Measurements from ENCODE around the gene BOD1L1. TPM values are rescaled to one million over a fixed set of nuclear protein-coding genes. Genes with fewer than 3 reads are reported as not detected.
"Not testable (repeated sequence)": the region's sequence is repeated elsewhere in the genome, so short reads cannot be mapped to it uniquely, and the experiment has no call there.

BOD1L1 gene
- polyA plus RNA-seq, 2 donors, result 8.0 to 9.0 TPM

GRCh38 chr4:13570916-13571315, 56.6 kb downstream of the BOD1L1 start:
- H3K36me3 ChIP-seq (ENCODE audit: control insufficient read depth in 2 of 2, insufficient read depth in 2 of 2, low read length in 1 of 2), result peaks cover 17 to 24% of the 10 kb centered on the region in 2 donors
- H3K4me1 ChIP-seq (ENCODE audit: control insufficient read depth in 2 of 2, insufficient read depth in 2 of 2, low read length in 1 of 2), result no peaks in the 10 kb centered on the region
- no peak overlapping the region for H3K27ac ChIP-seq (ENCODE audit: low read depth in 2 of 2, low read length in 1 of 2)
- no peaks in the 10 kb centered on the region for H3K9me3 ChIP-seq (ENCODE audit: control insufficient read depth in 2 of 2, insufficient read depth in 1 of 2, low read depth in 1 of 2, low read length in 1 of 2)
- WGBS, 2 donors, result 88 to 96% methylated on average over 2 of the region's 2 CpGs
- no peaks in the 10 kb centered on the region for H3K27me3 ChIP-seq (ENCODE audit: control insufficient read depth in 1 of 2, insufficient read depth in 2 of 2, low read length in 2 of 2)
- H3K4me3 ChIP-seq (ENCODE audit: low read depth in 1 of 2, low read length in 2 of 2), result no peak overlapping the region

- H3K4me3 ChIP-seq (ENCODE audit: low read depth in 1 of 2, low read length in 2 of 2), result no peak overlapping the region
- no peaks in the 10 kb centered on the region for H3K4me1 ChIP-seq (ENCODE audit: control insufficient read depth in 2 of 2, insufficient read depth in 2 of 2, low read length in 1 of 2)
- no peak overlapping the region for H3K27ac ChIP-seq (ENCODE audit: low read depth in 2 of 2, low read length in 1 of 2)
- no peaks in the 10 kb centered on the region for H3K27me3 ChIP-seq (ENCODE audit: control insufficient read depth in 1 of 2, insufficient read depth in 2 of 2, low read length in 2 of 2)
- H3K9me3 ChIP-seq (ENCODE audit: control insufficient read depth in 2 of 2, insufficient read depth in 1 of 2, low read depth in 1 of 2, low read length in 1 of 2), result no peaks in the 10 kb centered on the region
- 96 to 97% methylated on average over 5 of the region's 5 CpGs for WGBS, 2 donors
- peaks cover 14% of the 10 kb centered on the region in 2 donors for H3K36me3 ChIP-seq (ENCODE audit: control insufficient read depth in 2 of 2, insufficient read depth in 2 of 2, low read length in 1 of 2)
Observed at GRCh38 chr4:13567125-13567524, 60.4 kb downstream of the BOD1L1 start.

- Histone ChIP-seq H3K36me3 (ENCODE audit: control insufficient read depth in 2 of 2, insufficient read depth in 2 of 2, low read length in 1 of 2) (peaks cover 4 to 5% of the 10 kb centered on the region in 2 donors), H3K27me3 (ENCODE audit: control insufficient read depth in 1 of 2, insufficient read depth in 2 of 2, low read length in 2 of 2) (no peaks in the 10 kb centered on the region), H3K4me1 (ENCODE audit: control insufficient read depth in 2 of 2, insufficient read depth in 2 of 2, low read length in 1 of 2) (no peaks in the 10 kb centered on the region), H3K27ac (ENCODE audit: low read depth in 2 of 2, low read length in 1 of 2) (no peak overlapping the region), H3K4me3 (ENCODE audit: low read depth in 1 of 2, low read length in 2 of 2) (no peak overlapping the region), H3K9me3 (ENCODE audit: control insufficient read depth in 2 of 2, insufficient read depth in 1 of 2, low read depth in 1 of 2, low read length in 1 of 2) (no peaks in the 10 kb centered on the region)
- 88 to 91% methylated on average over 1 of the region's 1 CpG for WGBS, 2 donors
Observed at GRCh38 chr4:13562876-13563275, 64.6 kb downstream of the BOD1L1 start.

- 52 to 62% methylated on average over 4 of the region's 4 CpGs for WGBS, 2 donors
- Histone ChIP-seq H3K36me3 (ENCODE audit: control insufficient read depth in 2 of 2, insufficient read depth in 2 of 2, low read length in 1 of 2) (no peaks in the 10 kb centered on the region), H3K4me3 (ENCODE audit: low read depth in 1 of 2, low read length in 2 of 2) (no peak overlapping the region), H3K27me3 (ENCODE audit: control insufficient read depth in 1 of 2, insufficient read depth in 2 of 2, low read length in 2 of 2) (no peaks in the 10 kb centered on the region), H3K9me3 (ENCODE audit: control insufficient read depth in 2 of 2, insufficient read depth in 1 of 2, low read depth in 1 of 2, low read length in 1 of 2) (no peaks in the 10 kb centered on the region), H3K4me1 (ENCODE audit: control insufficient read depth in 2 of 2, insufficient read depth in 2 of 2, low read length in 1 of 2) (no peaks in the 10 kb centered on the region), H3K27ac (ENCODE audit: low read depth in 2 of 2, low read length in 1 of 2) (no peak overlapping the region)
Observed at GRCh38 chr4:13561673-13562072, 65.9 kb downstream of the BOD1L1 start.

GRCh38 chr4:13560111-13560510, 67.4 kb downstream of the BOD1L1 start:
- H3K27ac ChIP-seq (ENCODE audit: low read depth in 2 of 2, low read length in 1 of 2); H3K4me1 ChIP-seq (ENCODE audit: control insufficient read depth in 2 of 2, insufficient read depth in 2 of 2, low read length in 1 of 2); H3K9me3 ChIP-seq (ENCODE audit: control insufficient read depth in 2 of 2, insufficient read depth in 1 of 2, low read depth in 1 of 2, low read length in 1 of 2); H3K36me3 ChIP-seq (ENCODE audit: control insufficient read depth in 2 of 2, insufficient read depth in 2 of 2, low read length in 1 of 2); H3K27me3 ChIP-seq (ENCODE audit: control insufficient read depth in 1 of 2, insufficient read depth in 2 of 2, low read length in 2 of 2); H3K4me3 ChIP-seq (ENCODE audit: low read depth in 1 of 2, low read length in 2 of 2): not testable (repeated sequence)
- 56 to 68% methylated on average over 5 of the region's 5 CpGs for WGBS, 2 donors

- Histone ChIP-seq H3K4me1 (ENCODE audit: control insufficient read depth in 2 of 2, insufficient read depth in 2 of 2, low read length in 1 of 2) (no peaks in the 10 kb centered on the region), H3K9me3 (ENCODE audit: control insufficient read depth in 2 of 2, insufficient read depth in 1 of 2, low read depth in 1 of 2, low read length in 1 of 2) (no peaks in the 10 kb centered on the region), H3K36me3 (ENCODE audit: control insufficient read depth in 2 of 2, insufficient read depth in 2 of 2, low read length in 1 of 2) (no peaks in the 10 kb centered on the region), H3K4me3 (ENCODE audit: low read depth in 1 of 2, low read length in 2 of 2) (no peak overlapping the region), H3K27me3 (ENCODE audit: control insufficient read depth in 1 of 2, insufficient read depth in 2 of 2, low read length in 2 of 2) (no peaks in the 10 kb centered on the region), H3K27ac (ENCODE audit: low read depth in 2 of 2, low read length in 1 of 2) (no peak overlapping the region)
- WGBS, 2 donors, result 31 to 39% methylated on average over 2 of the region's 2 CpGs
Observed at GRCh38 chr4:13559413-13559812, 68.1 kb downstream of the BOD1L1 start.

- Histone ChIP-seq H3K9me3 (ENCODE audit: control insufficient read depth in 2 of 2, insufficient read depth in 1 of 2, low read depth in 1 of 2, low read length in 1 of 2) (no peaks in the 10 kb centered on the region), H3K27ac (ENCODE audit: low read depth in 2 of 2, low read length in 1 of 2) (no peak overlapping the region), H3K4me1 (ENCODE audit: control insufficient read depth in 2 of 2, insufficient read depth in 2 of 2, low read length in 1 of 2) (no peaks in the 10 kb centered on the region), H3K27me3 (ENCODE audit: control insufficient read depth in 1 of 2, insufficient read depth in 2 of 2, low read length in 2 of 2) (no peaks in the 10 kb centered on the region), H3K4me3 (ENCODE audit: low read depth in 1 of 2, low read length in 2 of 2) (no peak overlapping the region), H3K36me3 (ENCODE audit: control insufficient read depth in 2 of 2, insufficient read depth in 2 of 2, low read length in 1 of 2) (no peaks in the 10 kb centered on the region)
- WGBS, 2 donors, result 54 to 84% methylated on average over 1 of the region's 1 CpG
Observed at GRCh38 chr4:13558881-13559280, 68.6 kb downstream of the BOD1L1 start.

GRCh38 chr4:13555325-13555724, 72.2 kb downstream of the BOD1L1 start:
- WGBS, 2 donors, result 86% methylated on average over 2 of the region's 2 CpGs
- no peak overlapping the region for H3K4me3 ChIP-seq (ENCODE audit: low read depth in 1 of 2, low read length in 2 of 2)
- H3K27me3 ChIP-seq (ENCODE audit: control insufficient read depth in 1 of 2, insufficient read depth in 2 of 2, low read length in 2 of 2), result no peaks in the 10 kb centered on the region

GRCh38 chr4:13553081-13553480, 74.4 kb downstream of the BOD1L1 start:
- Histone ChIP-seq H3K9me3 (ENCODE audit: control insufficient read depth in 2 of 2, insufficient read depth in 1 of 2, low read depth in 1 of 2, low read length in 1 of 2) (no peaks in the 10 kb centered on the region), H3K27ac (ENCODE audit: low read depth in 2 of 2, low read length in 1 of 2) (no peak overlapping the region), H3K36me3 (ENCODE audit: control insufficient read depth in 2 of 2, insufficient read depth in 2 of 2, low read length in 1 of 2) (no peaks in the 10 kb centered on the region), H3K27me3 (ENCODE audit: control insufficient read depth in 1 of 2, insufficient read depth in 2 of 2, low read length in 2 of 2) (no peaks in the 10 kb centered on the region), H3K4me3 (ENCODE audit: low read depth in 1 of 2, low read length in 2 of 2) (no peak overlapping the region), H3K4me1 (ENCODE audit: control insufficient read depth in 2 of 2, insufficient read depth in 2 of 2, low read length in 1 of 2) (no peaks in the 10 kb centered on the region)
- WGBS, 2 donors, result 75 to 80% methylated on average over 1 of the region's 1 CpG

More at GRCh38 chr4:13555325-13555724, 72.2 kb downstream of the BOD1L1 start:
- Histone ChIP-seq H3K36me3 (ENCODE audit: control insufficient read depth in 2 of 2, insufficient read depth in 2 of 2, low read length in 1 of 2) (no peaks in the 10 kb centered on the region), H3K27ac (ENCODE audit: low read depth in 2 of 2, low read length in 1 of 2) (no peak overlapping the region), H3K9me3 (ENCODE audit: control insufficient read depth in 2 of 2, insufficient read depth in 1 of 2, low read depth in 1 of 2, low read length in 1 of 2) (no peaks in the 10 kb centered on the region), H3K4me1 (ENCODE audit: control insufficient read depth in 2 of 2, insufficient read depth in 2 of 2, low read length in 1 of 2) (no peaks in the 10 kb centered on the region)

- Histone ChIP-seq H3K36me3 (ENCODE audit: control insufficient read depth in 2 of 2, insufficient read depth in 2 of 2, low read length in 1 of 2) (no peaks in the 10 kb centered on the region), H3K4me1 (ENCODE audit: control insufficient read depth in 2 of 2, insufficient read depth in 2 of 2, low read length in 1 of 2) (peaks cover 10 to 16% of the 10 kb centered on the region in 2 donors), H3K27me3 (ENCODE audit: control insufficient read depth in 1 of 2, insufficient read depth in 2 of 2, low read length in 2 of 2) (peaks cover 0 to 20% of the 10 kb centered on the region in 2 donors), H3K27ac (ENCODE audit: low read depth in 2 of 2, low read length in 1 of 2) (no peak overlapping the region), H3K9me3 (ENCODE audit: control insufficient read depth in 2 of 2, insufficient read depth in 1 of 2, low read depth in 1 of 2, low read length in 1 of 2) (peaks cover 3 to 5% of the 10 kb centered on the region in 2 donors), H3K4me3 (ENCODE audit: low read depth in 1 of 2, low read length in 2 of 2) (peak overlapping the region in 1 of 2 donors; percentile 27)
- WGBS, 2 donors, result 3 to 9% methylated on average over 21 of the region's 21 CpGs
Observed at GRCh38 chr4:13548984-13549546, 78.5 kb downstream of the BOD1L1 start.

All from esophagus (tissue), 2 donors.